H1 (cell line): ENCODE data around the gene TSGA10. TPM values are rescaled to one million over a fixed set of nuclear protein-coding genes. Genes with fewer than 3 reads are reported as not detected.

ENCODE experiments used
- CTCF ChIA-PET: fragments of 300-600 bp; sonication (Branson Sonifier 250); formaldehyde crosslinking; loops from one replicate; lab custom pipeline; 2021; ENCODE audit not compliant: partially characterized antibody; lab: Charles Lee
- POLR2A ChIA-PET: fragments of 300-600 bp; sonication (Branson Sonifier 250); formaldehyde crosslinking; loops from one replicate; lab custom pipeline; 2021; ENCODE audit warnings: inconsistent platforms; ENCODE audit not compliant: partially characterized antibody; lab: Charles Lee
- DNase-seq, 2 experiments: peaks; one replicate each; pipeline versions ENCODE4 v3.0.0 to v3.0.0-alpha.2; 2010 to 2022; ENCODE audit warnings: low spot score in 2 of 2, low read depth in 1 of 2, mixed read lengths in 1 of 2
- FAIRE-seq: peaks from 2 replicates; lab custom pipeline; 2011; peaks lifted over from hg19 to GRCh38; lab: Jason Lieb, UNC
- H2AFZ ChIP-seq: 2 replicates; pipeline ENCODE4 v1.8.1; 2012; ENCODE audit warnings: low read length, inconsistent platforms
- H2AK5ac ChIP-seq: 2 replicates; pipeline ENCODE4 v1.6.1; 2013; ENCODE audit warnings: low read depth, low read length
- H2BK120ac ChIP-seq: replicated peaks from 2 replicates; pipeline ENCODE3; 2013; ENCODE audit warnings: low read depth, low read length, inconsistent platforms
- H2BK12ac ChIP-seq: 2 replicates; pipeline ENCODE4 v1.6.1; 2013; ENCODE audit warnings: low read depth, low read length
- H2BK15ac ChIP-seq: 2 replicates; pipeline ENCODE4 v1.6.1; 2013; ENCODE audit warnings: low read length
- H2BK20ac ChIP-seq: 2 replicates; pipeline ENCODE4 v1.6.1; 2013; ENCODE audit warnings: low read length
- H2BK5ac ChIP-seq: 2 replicates; pipeline ENCODE4 v1.6.1; 2013; ENCODE audit warnings: low read depth, low read length
- H3K14ac ChIP-seq: 2 replicates; pipeline ENCODE4 v1.6.1; 2013; ENCODE audit warnings: inconsistent platforms; ENCODE audit not compliant: insufficient read length
- H3K18ac ChIP-seq: 2 replicates; pipeline ENCODE4 v1.6.1; 2013; ENCODE audit warnings: low read length; ENCODE audit errors: extremely low read depth
- H3K23ac ChIP-seq: 2 replicates; pipeline ENCODE4 v1.6.1; 2013; ENCODE audit warnings: inconsistent platforms; ENCODE audit not compliant: insufficient read length
- H3K23me2 ChIP-seq: 2 replicates; pipeline ENCODE4 v1.6.1; 2013; ENCODE audit warnings: low read depth, low read length
- H3K27ac ChIP-seq: 2 replicates; pipeline ENCODE4 v1.6.1; 2011; ENCODE audit warnings: low read depth, low read length, inconsistent platforms
- H3K27me3 ChIP-seq, 4 experiments: replicated peaks in 1 of 4; 1 replicate in 1 of 4; 2 replicates in 3 of 4; pipeline versions ENCODE4 v1.6.1 to v1.8.1; 2011 to 2013; ENCODE audit warnings: low read length in 3 of 4, mild to moderate bottlenecking in 3 of 4, inconsistent platforms in 2 of 4, mixed read lengths in 2 of 4, moderate library complexity in 1 of 4; ENCODE audit not compliant: control insufficient read depth in 3 of 4, insufficient read depth in 3 of 4; ENCODE audit errors: extremely low read depth in 1 of 4
- H3K36me3 ChIP-seq, 4 experiments: 2 replicates each; pipeline versions ENCODE4 v1.6.1 to v1.8.1; 2011 to 2013; ENCODE audit warnings: mild to moderate bottlenecking in 4 of 4, low read length in 3 of 4, moderate library complexity in 2 of 4, control low read depth in 1 of 4, inconsistent platforms in 1 of 4; ENCODE audit not compliant: insufficient read depth in 4 of 4, control insufficient read depth in 2 of 4
- H3K4ac ChIP-seq: replicated peaks from 2 replicates; pipeline ENCODE3; 2013; ENCODE audit warnings: low read length, low read depth, mixed read lengths, inconsistent platforms; ENCODE audit not compliant: insufficient read length
- H3K4me1 ChIP-seq, 4 experiments: replicated peaks in 1 of 4; 1 replicate in 1 of 4; 2 replicates in 3 of 4; pipeline versions ENCODE4 v1.6.1 to v1.8.1; 2011 to 2013; ENCODE audit warnings: low read length in 3 of 4, inconsistent platforms in 2 of 4, mixed read lengths in 1 of 4; ENCODE audit not compliant: insufficient read depth in 4 of 4, control insufficient read depth in 3 of 4
- H3K4me2 ChIP-seq, 2 experiments: 2 replicates each; pipeline versions ENCODE4 v1.6.1 to v1.8.1; 2011 to 2013; ENCODE audit warnings: low read depth in 2 of 2, low read length in 2 of 2, control low read depth in 1 of 2, inconsistent platforms in 1 of 2, mild to moderate bottlenecking in 1 of 2; ENCODE audit not compliant: insufficient read depth in 1 of 2
- H3K4me3 ChIP-seq, 4 experiments: fragments of 200-600, 300-600 bp in 1 of 4; sonication (generic), shearing (Covaris generic), sonication (Bioruptor Twin) in 1 of 4; 2 replicates each; pipeline versions ENCODE4 v1.5.1 to v1.8.1; 2011 to 2016; ENCODE audit warnings: low read length in 4 of 4, low read depth in 3 of 4, control low read depth in 2 of 4, inconsistent platforms in 2 of 4, mild to moderate bottlenecking in 2 of 4, mixed read lengths in 1 of 4, moderate library complexity in 1 of 4; ENCODE audit not compliant: insufficient read depth in 2 of 4; ENCODE audit errors: extremely low read depth in 1 of 4
- H3K56ac ChIP-seq: replicated peaks from 2 replicates; pipeline ENCODE3; 2013; ENCODE audit warnings: low read depth, mild to moderate bottlenecking, mixed read lengths, low read length, inconsistent platforms; ENCODE audit not compliant: insufficient read length
- H3K79me1 ChIP-seq: 2 replicates; pipeline ENCODE4 v1.6.1; 2013; ENCODE audit warnings: low read depth, low read length, control low read depth
- H3K79me2 ChIP-seq, 2 experiments: 2 replicates each; pipeline versions ENCODE4 v1.6.1 to v1.8.1; 2012 to 2013; ENCODE audit warnings: low read length in 2 of 2, mild to moderate bottlenecking in 2 of 2, inconsistent platforms in 1 of 2; ENCODE audit not compliant: insufficient read depth in 2 of 2, control insufficient read depth in 1 of 2
- H3K9ac ChIP-seq, 4 experiments: replicated peaks in 1 of 4; 1 replicate in 1 of 4; 2 replicates in 3 of 4; pipeline versions ENCODE4 v1.6.1 to v1.8.1; 2011 to 2013; ENCODE audit warnings: low read depth in 3 of 4, low read length in 3 of 4, control low read depth in 2 of 4, mild to moderate bottlenecking in 2 of 4, moderate library complexity in 2 of 4, inconsistent platforms in 1 of 4; ENCODE audit errors: extremely low read depth in 1 of 4
- H3K9me3 ChIP-seq, 2 experiments: 2 replicates each; pipeline versions ENCODE4 v1.6.1 to v1.8.1; 2012 to 2013; ENCODE audit warnings: mild to moderate bottlenecking in 2 of 2, moderate library complexity in 2 of 2, control low read depth in 1 of 2, inconsistent platforms in 1 of 2, low read depth in 1 of 2, low read length in 1 of 2, mixed read lengths in 1 of 2; ENCODE audit not compliant: insufficient read depth in 2 of 2
- H4K20me1 ChIP-seq, 2 experiments: replicated peaks in 1 of 2; 2 replicates each; pipeline versions ENCODE3 to v1.8.1; 2011 to 2013; ENCODE audit warnings: inconsistent platforms in 2 of 2, low read length in 2 of 2, mild to moderate bottlenecking in 1 of 2; ENCODE audit not compliant: insufficient read depth in 2 of 2, control insufficient read depth in 1 of 2
- H4K5ac ChIP-seq: 2 replicates; pipeline ENCODE4 v1.6.1; 2013; ENCODE audit warnings: low read length, low read depth, mixed read lengths, inconsistent platforms; ENCODE audit not compliant: insufficient read length
- H4K8ac ChIP-seq: 2 replicates; pipeline ENCODE4 v1.8.0; 2013; ENCODE audit warnings: mild to moderate bottlenecking, moderate library complexity, low read length, inconsistent platforms; ENCODE audit not compliant: insufficient read depth; ENCODE audit errors: extremely low read depth
- H4K91ac ChIP-seq: replicated peaks from 2 replicates; pipeline ENCODE3; 2013; ENCODE audit warnings: low read length, mixed read lengths, inconsistent platforms; ENCODE audit not compliant: insufficient read length
- BACH1 ChIP-seq: IDR thresholded peaks from 2 replicates; pipeline ENCODE4 v1.6.1; 2012; ENCODE audit warnings: low read length, improper control_type of control experiment
- POLR2AphosphoS5 ChIP-seq: IDR thresholded peaks from 2 replicates; pipeline ENCODE4 v1.6.1; 2011; ENCODE audit warnings: low read depth, low read length
- SRF ChIP-seq: IDR thresholded peaks from 2 replicates; pipeline ENCODE4 v1.6.1; 2011; ENCODE audit warnings: mild to moderate bottlenecking, low read depth, low read length, moderate library complexity
- WGBS, 2 experiments: shearing (Covaris generic) in 1 of 2; methylation state at CpG; one replicate each; pipeline versions ENCODE4 v1.1.6 to v1.1.7; 2013 to 2015; ENCODE audit warnings: low lambda C conversion rate in 2 of 2, mixed read lengths in 2 of 2, inconsistent platforms in 1 of 2, low coverage in 1 of 2, missing lambda C conversion rate in 1 of 2; ENCODE audit not compliant: insufficient replicate concordance in 2 of 2, insufficient coverage in 1 of 2, insufficient read length in 1 of 2; ENCODE audit errors: extremely low coverage in 1 of 2, missing lambda C conversion rate in 1 of 2; 5-methylcytosine and 5-hydroxymethylcytosine counted together
- polyA plus RNA-seq, 7 experiments: library from polyadenylated mRNA; depleted of rRNA in 3 of 7; stranded (reverse) in 5 of 7; unstranded in 2 of 7; fragments of >200 nt in 5 of 7; fragments of 200-250 nt in 2 of 7; gene quantifications; 1 replicate in 5 of 7; 2 replicates in 1 of 7; 4 replicates in 1 of 7; pipeline versions ENCODE4 v1.2.1 to v1.2.3, GENCODE V29; 2011 to 2013; ENCODE audit warnings: missing spikeins in 2 of 7, mixed read lengths in 2 of 7
- total RNA-seq: library from RNA; stranded (reverse); fragmentation: NEBNext Ultra II Directional; extraction: Animal tissue kit (Norgen Biotek cat#: 25700); gene quantifications from 2 replicates; pipeline ENCODE4 v1.2.1, GENCODE V29; 2021

Gene TSGA10
- total and polyA plus RNA-seq, 2 of the 8 experiments (the other 6 are each of a cell fraction or from before 2014, with no cell fraction given) = 2.2 to 7.4 TPM

GRCh38 chr2:99031481-99031880 lies 123.3 kb downstream of the TSGA10 start:
- Histone ChIP-seq H3K23ac (no peak overlapping the region), H3K27me3 (no peaks in the 10 kb centered on the region), H3K4me3 (no peak overlapping the region), H2BK5ac (no peak overlapping the region), H3K79me1 (no peaks in the 10 kb centered on the region), H2BK12ac (no peak overlapping the region), H3K14ac (no peak overlapping the region), H2AK5ac (no peak overlapping the region), H3K79me2 (no peaks in the 10 kb centered on the region), H2BK20ac (no peak overlapping the region), H4K8ac (no peak overlapping the region), H3K9me3 (no peaks in the 10 kb centered on the region), H2BK15ac (no peak overlapping the region), H3K4me2 (no peak overlapping the region), H3K4me1 (no peaks in the 10 kb centered on the region), H3K36me3 (no peaks in the 10 kb centered on the region), H3K27ac (no peak overlapping the region), H4K5ac (no peak overlapping the region), H3K23me2 (no peaks in the 10 kb centered on the region), H2AFZ (no peak overlapping the region), H4K20me1 (no peaks in the 10 kb centered on the region), H4K91ac (no peak overlapping the region), H3K18ac (no peak overlapping the region), H3K9ac (no peak overlapping the region)
- WGBS, 2 experiments = 69% methylated on average over 3 of the region's 3 CpGs; no CpG with 5 or more reads in 1 of the 2 experiments
- no peak for FAIRE-seq
- CTCF ChIA-PET = interaction anchor here (1.2 to 1.4 kb wide), 2 partner anchors 19 to 34 kb away, joined by 3 read pairs; no protein-coding TSS in a partner anchor
- TF ChIP-seq BACH1 (no peak), SRF (no peak), POLR2AphosphoS5 (peak; percentile 34; the same call in 1 of the 2 replicates)
- TF ChIP-seq, all 59 proteins: peak for 1
- no peak overlapping the region for H2BK120ac ChIP-seq
- no peak overlapping the region for H3K4ac ChIP-seq
- DNase-seq = no peak
- POLR2A ChIA-PET = interaction anchor here (1.2 kb wide), 1 partner anchor 12 kb away, joined by 3 read pairs; no protein-coding TSS in a partner anchor
- no peak overlapping the region for H3K56ac ChIP-seq
